ENCODE measurements around the gene KCNN3. TPM values are rescaled to one million over a fixed set of nuclear protein-coding genes. Genes with fewer than 3 reads are reported as not detected.

KCNN3 gene
- total and polyA plus RNA-seq, 2 of the 13 experiments (the other 11 are each of a cell fraction or from before 2014, with no cell fraction given) = not detected

DNA sequence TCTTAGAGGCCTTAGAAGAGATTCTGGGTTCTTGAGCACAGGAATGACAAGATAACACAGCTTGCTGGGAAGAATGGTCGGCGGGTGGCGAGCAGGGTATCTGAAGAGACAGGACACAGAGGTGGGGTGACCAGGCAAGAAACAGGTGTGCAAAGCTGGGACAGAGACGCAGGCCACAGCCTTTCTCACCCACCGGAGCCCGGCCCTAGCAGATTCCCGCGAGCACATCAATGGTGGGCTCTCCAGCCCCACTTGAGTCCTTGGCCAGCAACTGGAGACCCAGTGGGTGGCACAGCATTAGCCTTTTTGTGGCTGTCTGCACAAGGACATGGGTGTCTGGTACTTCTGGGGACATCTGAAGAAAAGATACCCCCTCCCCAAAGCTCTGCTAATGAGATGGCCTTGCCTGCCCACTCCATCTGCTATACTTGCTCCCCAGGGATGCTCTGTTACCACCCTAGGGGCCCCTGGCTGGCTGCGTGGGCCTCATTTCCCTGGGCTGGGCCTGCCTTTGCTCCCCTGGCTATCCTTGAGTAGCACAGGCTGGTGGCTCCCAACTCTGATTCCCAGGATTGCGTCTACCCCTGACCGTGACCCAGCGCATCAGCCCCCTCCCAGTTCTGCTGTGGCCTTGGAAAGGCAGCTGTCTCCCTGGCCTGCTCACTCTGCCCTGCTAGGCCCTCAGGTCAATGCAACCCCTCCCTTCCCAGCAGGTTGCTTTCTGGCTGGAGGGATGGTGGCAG, 134.8 kb downstream of the KCNN3 start (continued):
- TF ChIP-seq AHR (CRISPR knock-in tag; IDR thresholded peaks at IDR 0.05) = no peak
- TF ChIP-seq, protein P1, sequence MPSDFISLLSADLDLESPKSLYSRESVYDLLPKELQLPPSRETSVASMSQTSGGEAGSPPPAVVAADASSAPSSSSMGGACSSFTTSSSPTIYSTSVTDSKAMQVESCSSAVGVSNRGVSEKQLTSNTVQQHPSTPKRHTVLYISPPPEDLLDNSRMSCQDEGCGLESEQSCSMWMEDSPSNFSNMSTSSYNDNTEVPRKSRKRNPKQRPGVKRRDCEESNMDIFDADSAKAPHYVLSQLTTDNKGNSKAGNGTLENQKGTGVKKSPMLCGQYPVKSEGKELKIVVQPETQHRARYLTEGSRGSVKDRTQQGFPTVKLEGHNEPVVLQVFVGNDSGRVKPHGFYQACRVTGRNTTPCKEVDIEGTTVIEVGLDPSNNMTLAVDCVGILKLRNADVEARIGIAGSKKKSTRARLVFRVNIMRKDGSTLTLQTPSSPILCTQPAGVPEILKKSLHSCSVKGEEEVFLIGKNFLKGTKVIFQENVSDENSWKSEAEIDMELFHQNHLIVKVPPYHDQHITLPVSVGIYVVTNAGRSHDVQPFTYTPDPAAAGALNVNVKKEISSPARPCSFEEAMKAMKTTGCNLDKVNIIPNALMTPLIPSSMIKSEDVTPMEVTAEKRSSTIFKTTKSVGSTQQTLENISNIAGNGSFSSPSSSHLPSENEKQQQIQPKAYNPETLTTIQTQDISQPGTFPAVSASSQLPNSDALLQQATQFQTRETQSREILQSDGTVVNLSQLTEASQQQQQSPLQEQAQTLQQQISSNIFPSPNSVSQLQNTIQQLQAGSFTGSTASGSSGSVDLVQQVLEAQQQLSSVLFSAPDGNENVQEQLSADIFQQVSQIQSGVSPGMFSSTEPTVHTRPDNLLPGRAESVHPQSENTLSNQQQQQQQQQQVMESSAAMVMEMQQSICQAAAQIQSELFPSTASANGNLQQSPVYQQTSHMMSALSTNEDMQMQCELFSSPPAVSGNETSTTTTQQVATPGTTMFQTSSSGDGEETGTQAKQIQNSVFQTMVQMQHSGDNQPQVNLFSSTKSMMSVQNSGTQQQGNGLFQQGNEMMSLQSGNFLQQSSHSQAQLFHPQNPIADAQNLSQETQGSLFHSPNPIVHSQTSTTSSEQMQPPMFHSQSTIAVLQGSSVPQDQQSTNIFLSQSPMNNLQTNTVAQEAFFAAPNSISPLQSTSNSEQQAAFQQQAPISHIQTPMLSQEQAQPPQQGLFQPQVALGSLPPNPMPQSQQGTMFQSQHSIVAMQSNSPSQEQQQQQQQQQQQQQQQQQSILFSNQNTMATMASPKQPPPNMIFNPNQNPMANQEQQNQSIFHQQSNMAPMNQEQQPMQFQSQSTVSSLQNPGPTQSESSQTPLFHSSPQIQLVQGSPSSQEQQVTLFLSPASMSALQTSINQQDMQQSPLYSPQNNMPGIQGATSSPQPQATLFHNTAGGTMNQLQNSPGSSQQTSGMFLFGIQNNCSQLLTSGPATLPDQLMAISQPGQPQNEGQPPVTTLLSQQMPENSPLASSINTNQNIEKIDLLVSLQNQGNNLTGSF (CRISPR knock-in tag; IDR thresholded peaks at IDR 0.05) = no peak
- TF ChIP-seq ERF (CRISPR knock-in tag; IDR thresholded peaks at IDR 0.05) = no peak
- TF ChIP-seq MYNN (CRISPR knock-in tag; IDR thresholded peaks at IDR 0.05; ENCODE audit: low read depth) = no peak
- TF ChIP-seq HES4 (CRISPR knock-in tag; IDR thresholded peaks at IDR 0.05; ENCODE audit: borderline replicate concordance) = no peak
- TF ChIP-seq, protein P2, sequence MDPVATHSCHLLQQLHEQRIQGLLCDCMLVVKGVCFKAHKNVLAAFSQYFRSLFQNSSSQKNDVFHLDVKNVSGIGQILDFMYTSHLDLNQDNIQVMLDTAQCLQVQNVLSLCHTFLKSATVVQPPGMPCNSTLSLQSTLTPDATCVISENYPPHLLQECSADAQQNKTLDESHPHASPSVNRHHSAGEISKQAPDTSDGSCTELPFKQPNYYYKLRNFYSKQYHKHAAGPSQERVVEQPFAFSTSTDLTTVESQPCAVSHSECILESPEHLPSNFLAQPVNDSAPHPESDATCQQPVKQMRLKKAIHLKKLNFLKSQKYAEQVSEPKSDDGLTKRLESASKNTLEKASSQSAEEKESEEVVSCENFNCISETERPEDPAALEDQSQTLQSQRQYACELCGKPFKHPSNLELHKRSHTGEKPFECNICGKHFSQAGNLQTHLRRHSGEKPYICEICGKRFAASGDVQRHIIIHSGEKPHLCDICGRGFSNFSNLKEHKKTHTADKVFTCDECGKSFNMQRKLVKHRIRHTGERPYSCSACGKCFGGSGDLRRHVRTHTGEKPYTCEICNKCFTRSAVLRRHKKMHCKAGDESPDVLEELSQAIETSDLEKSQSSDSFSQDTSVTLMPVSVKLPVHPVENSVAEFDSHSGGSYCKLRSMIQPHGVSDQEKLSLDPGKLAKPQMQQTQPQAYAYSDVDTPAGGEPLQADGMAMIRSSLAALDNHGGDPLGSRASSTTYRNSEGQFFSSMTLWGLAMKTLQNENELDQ (CRISPR knock-in tag; IDR thresholded peaks at IDR 0.05; ENCODE audit: borderline replicate concordance) = no peak
- no peak for TF ChIP-seq ZNF335 (CRISPR knock-in tag; IDR thresholded peaks at IDR 0.05)
- no peak for TF ChIP-seq RAD21 (CRISPR knock-in tag; IDR thresholded peaks at IDR 0.05)

All from HepG2 (cell line).